ENCODE results near the gene GTF2F2.
"Not testable (repeated sequence)": the region's sequence is repeated elsewhere in the genome, so short reads cannot be mapped to it uniquely, and the experiment has no call there.

GRCh38 chr13:45189077-45189476 lies 68.8 kb downstream of the GTF2F2 start:
- TF ChIP-seq CTCF (IDR thresholded peaks at IDR 0.05; ENCODE audit: low read depth, low read length); EZH2phosphoT487 (IDR thresholded peaks at IDR 0.05; ENCODE audit: low read depth): not testable (repeated sequence)
